Measurements from ENCODE around the gene PLEKHA5.
A peak's percentile ranks its signal among the peaks of the same experiment; 100 is the strongest.

The PLEKHA5 gene

GRCh38 chr12:19191089-19191488, 61.6 kb downstream of the PLEKHA5 start:
- H3K27ac ChIP-seq = no peak overlapping the region
- ChIA-PET POLR2A (ENCODE audit: low non-redundant PET) (no interaction called here), CTCF (no interaction called here)
- DNase-seq (ENCODE audit: low spot score) = no peak
- TF ChIP-seq, protein P1, sequence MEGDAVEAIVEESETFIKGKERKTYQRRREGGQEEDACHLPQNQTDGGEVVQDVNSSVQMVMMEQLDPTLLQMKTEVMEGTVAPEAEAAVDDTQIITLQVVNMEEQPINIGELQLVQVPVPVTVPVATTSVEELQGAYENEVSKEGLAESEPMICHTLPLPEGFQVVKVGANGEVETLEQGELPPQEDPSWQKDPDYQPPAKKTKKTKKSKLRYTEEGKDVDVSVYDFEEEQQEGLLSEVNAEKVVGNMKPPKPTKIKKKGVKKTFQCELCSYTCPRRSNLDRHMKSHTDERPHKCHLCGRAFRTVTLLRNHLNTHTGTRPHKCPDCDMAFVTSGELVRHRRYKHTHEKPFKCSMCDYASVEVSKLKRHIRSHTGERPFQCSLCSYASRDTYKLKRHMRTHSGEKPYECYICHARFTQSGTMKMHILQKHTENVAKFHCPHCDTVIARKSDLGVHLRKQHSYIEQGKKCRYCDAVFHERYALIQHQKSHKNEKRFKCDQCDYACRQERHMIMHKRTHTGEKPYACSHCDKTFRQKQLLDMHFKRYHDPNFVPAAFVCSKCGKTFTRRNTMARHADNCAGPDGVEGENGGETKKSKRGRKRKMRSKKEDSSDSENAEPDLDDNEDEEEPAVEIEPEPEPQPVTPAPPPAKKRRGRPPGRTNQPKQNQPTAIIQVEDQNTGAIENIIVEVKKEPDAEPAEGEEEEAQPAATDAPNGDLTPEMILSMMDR (conservative IDR thresholded peaks at IDR 0.05; ENCODE audit: low read depth) = no peak

- TF ChIP-seq, protein P1 (conservative IDR thresholded peaks at IDR 0.05; ENCODE audit: low read depth) = no peak
- ChIA-PET CTCF (no interaction called here), POLR2A (ENCODE audit: low non-redundant PET) (no interaction called here)
- H3K27ac ChIP-seq = no peak overlapping the region
- DNase-seq (ENCODE audit: low spot score) = no peak
These were observed 62.0 kb downstream of the PLEKHA5 start for GRCh38 chr12:19191563-19191962.

- DNase-seq (ENCODE audit: low spot score) = no peak
- CTCF ChIA-PET = no interaction called here
- POLR2A ChIA-PET (ENCODE audit: low non-redundant PET) = no interaction called here
- TF ChIP-seq, protein P1 (conservative IDR thresholded peaks at IDR 0.05; ENCODE audit: low read depth) = no peak
- no peak overlapping the region for H3K27ac ChIP-seq
These were observed 63.2 kb downstream of the PLEKHA5 start for GRCh38 chr12:19192710-19193109.

GRCh38 chr12:19194963-19195362, 65.4 kb downstream of the PLEKHA5 start:
- H3K27ac ChIP-seq = no peak overlapping the region
- TF ChIP-seq, protein P1 (conservative IDR thresholded peaks at IDR 0.05; ENCODE audit: low read depth) = no peak
- ChIA-PET CTCF (interaction anchor here (0.7 kb wide), 1 partner anchor 17 kb away, joined by 4 read pairs; no protein-coding TSS in a partner anchor), POLR2A (ENCODE audit: low non-redundant PET) (no interaction called here)
- no peak for DNase-seq (ENCODE audit: low spot score)

GRCh38 chr12:19196959-19197630, 67.6 kb downstream of the PLEKHA5 start:
- DNase-seq (ENCODE audit: low spot score) = no peak
- TF ChIP-seq, protein P1 (conservative IDR thresholded peaks at IDR 0.05; ENCODE audit: low read depth) = no peak
- CTCF ChIA-PET = no interaction called here
- H3K27ac ChIP-seq = no peak overlapping the region
- POLR2A ChIA-PET (ENCODE audit: low non-redundant PET) = no interaction called here

DNA sequence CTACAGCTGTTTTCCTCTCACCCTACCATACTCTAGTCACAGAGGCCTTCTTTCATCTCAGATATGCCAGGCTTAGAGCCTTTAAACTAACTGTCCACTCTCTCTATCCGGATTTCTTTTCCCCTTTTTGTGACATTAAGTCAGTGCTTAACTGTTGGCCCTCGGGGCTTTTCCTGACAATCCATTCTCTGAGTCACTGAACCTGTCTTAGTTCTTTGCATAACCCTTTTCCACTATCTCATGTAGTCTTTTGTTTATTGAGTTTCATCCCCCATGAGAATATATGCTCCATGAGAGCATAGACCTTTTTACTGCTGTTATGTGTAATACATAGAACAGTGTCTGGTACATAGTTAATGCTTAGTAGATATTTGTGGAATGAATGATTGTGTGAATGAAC, 68.7 kb downstream of the PLEKHA5 start:
- peak; percentile 47 for DNase-seq (ENCODE audit: low spot score)
- POLR2A ChIA-PET (ENCODE audit: low non-redundant PET) = no interaction called here
- CTCF ChIA-PET = no interaction called here
- TF ChIP-seq, protein P1 (conservative IDR thresholded peaks at IDR 0.05; ENCODE audit: low read depth) = no peak
- H3K27ac ChIP-seq = no peak overlapping the region

All from RWPE1 (cell line).